Heart right ventricle (tissue), 16 donors: Measurements from ENCODE around the gene LRRN2. TPM values are rescaled to one million over a fixed set of nuclear protein-coding genes. Genes with fewer than 3 reads are reported as not detected.

Source experiments
- ATAC-seq, 8 donors: fragments of 200-7000 bp; cut with Tn5 transposase; one replicate each; pipeline ENCODE4 v1.9.1; 2020; ENCODE audit warnings: mild to moderate bottlenecking in 8 of 8, moderate library complexity in 8 of 8, moderate number of reproducible peaks in 1 of 8
- DNase-seq, 2 donors: peaks; one replicate each; pipeline ENCODE4 v3.0.0-alpha.2; 2020
- H3K27ac ChIP-seq, 10 donors: fragments of 200-600 bp; sonication (generic) in 2 of 10; one replicate each; pipeline versions ENCODE4 v1.5.0 to v1.8.0; 2020 to 2022; ENCODE audit warnings: mild to moderate bottlenecking in 3 of 10
- H3K27me3 ChIP-seq, 7 donors: fragments of 200-600 bp; one replicate each; pipeline ENCODE4 v1.8.0; 2021 to 2022; ENCODE audit warnings: mild to moderate bottlenecking in 2 of 7
- H3K36me3 ChIP-seq, 9 donors: fragments of 200-600 bp; sonication (generic) in 1 of 9; one replicate each; pipeline versions ENCODE4 v1.5.0 to v1.8.0; 2020 to 2022; ENCODE audit warnings: mild to moderate bottlenecking in 2 of 9
- H3K4me1 ChIP-seq, 9 donors: fragments of 200-600 bp; sonication (generic) in 1 of 9; one replicate each; pipeline versions ENCODE4 v1.5.0 to v1.8.0; 2020 to 2022; ENCODE audit warnings: mild to moderate bottlenecking in 4 of 9
- H3K4me3 ChIP-seq, 10 donors: fragments of 200-600 bp; sonication (generic) in 2 of 10; one replicate each; pipeline versions ENCODE4 v1.5.0 to v1.8.0; 2020 to 2022; ENCODE audit warnings: mild to moderate bottlenecking in 7 of 10, moderate library complexity in 2 of 10
- H3K9me3 ChIP-seq, 11 donors: fragments of 200-600 bp in 10 of 11; sonication (generic) in 2 of 11; one replicate each; pipeline versions ENCODE4 v1.5.0 to v1.8.0; 2013 to 2022; ENCODE audit warnings: mild to moderate bottlenecking in 2 of 11, control low read depth in 1 of 11, moderate library complexity in 1 of 11
- WGBS, 2 donors: extraction: QIAGEN DNeasy Blood & Tissue Kit; methylation state at CpG; one replicate each; pipeline ENCODE4 v1.1.7; 2013; ENCODE audit warnings: inconsistent platforms in 1 of 2; 5-methylcytosine and 5-hydroxymethylcytosine counted together
- intact Hi-C, 10 donors: fragments of 100-400 bp; cut with DNase I; formaldehyde crosslinking; loops; one replicate each; pipeline versions ENCODE4 v1.11.1 to v1.14.2; 2022
- polyA plus RNA-seq, 2 donors: library from polyadenylated mRNA; stranded (reverse); fragments of 200-250 nt; gene quantifications; one replicate each; pipeline ENCODE4 v1.2.3, GENCODE V29; 2013
- total RNA-seq, 10 donors: library from RNA; stranded (reverse); fragmentation: NEBNext Ultra II Directional in 3 of 10; extraction: Animal tissue kit (Norgen Biotek cat#: 25700) in 3 of 10; gene quantifications; one replicate each; pipeline versions ENCODE4 v1.2.1 to v1.2.4, GENCODE V29; 2021 to 2023
- TF ChIP-seq, protein P1 (sequence below), 9 donors: fragments of 200-600 bp; sonication (generic) in 2 of 9; IDR thresholded peaks; one replicate each; pipeline versions ENCODE4 v1.5.0 to v1.8.0; 2021 to 2022; ENCODE audit warnings: antibody characterized with exemption in 9 of 9, mild to moderate bottlenecking in 5 of 9, moderate library complexity in 1 of 9
- donor health status: Arrhythmogenic right ventricular cardiomyopathy.
- donor health status: ischemic (EF 13 %, LVEDD 7.1; RV severe dilation, severe dysfunction).
- donor health status: healthy with polysubstance abuse.
- donor health status: DM: no; HTN: yes; CAD: no.
- donor health status: DM: no; HTN: no; CAD: no.
- donor health status: ischemic (EF 25% LVEDD 6.9; RV normal size, moderate dysfunction).
- donor health status: ischemic (EF 25% LVEDD 5.7; RV mildly dilated, moderate dysfunction).
- donor health status: healthy.
- donor health status: DM: yes; HTN: yes; CAD: no.
- donor health status: Ischemic cardiomyopathy.
- donor health status: ischemic (EF 35%, LVEDD 5.7; RV mildly dilated, moderate dysfunction).
- donor health status: nonischemic (EF 11% LVEDD 7.7; RV severe dilation, severe dysfunction).
- donor health status: DM: yes; HTN: yes; CAD: no.
- donor health status: PGD.
- donor health status: ischemic (EF 29% LVEDD 5.4; RV normal size, mild dysfunction).
- donor health status: nonischemic (EF 23%, LVEDD 6.1; RV moderate dilation, normal function).

Gene LRRN2
- total and polyA plus RNA-seq, 12 donors: 0.73 to 2.9 (median 1.1) TPM

DNA sequence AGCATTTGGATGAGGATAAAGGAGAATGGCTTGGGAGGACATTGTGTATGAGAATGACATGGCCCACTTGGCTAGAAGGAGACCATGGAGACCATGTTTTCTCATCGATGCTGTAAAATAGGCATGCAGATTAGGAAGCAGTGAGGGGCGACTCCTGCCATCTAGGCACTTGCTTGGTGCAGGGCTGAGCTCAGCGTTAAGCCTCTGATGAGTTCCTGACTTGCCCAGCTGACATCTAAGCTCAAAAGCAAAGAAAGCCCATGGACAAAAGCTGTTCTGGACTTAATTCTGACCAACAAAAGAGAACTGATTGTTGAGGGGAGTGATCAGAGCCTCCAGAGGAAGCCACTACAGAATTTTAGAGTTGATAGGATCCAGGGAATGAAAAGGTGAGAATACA lies 74.5 kb downstream of the LRRN2 start:
- no peak for ATAC-seq
- 78% methylated on average over 3 of the region's 3 CpGs for WGBS, 2 donors
- Histone ChIP-seq H3K27ac (no peak overlapping the region), H3K27me3 (peaks cover 0 to 22% (median 12%) of the 10 kb centered on the region in 7 donors), H3K9me3 (no peaks in the 10 kb centered on the region), H3K36me3 (no peaks in the 10 kb centered on the region), H3K4me3 (no peak overlapping the region), H3K4me1 (no peaks in the 10 kb centered on the region)
- DNase-seq: no peak
- TF ChIP-seq, protein P1, sequence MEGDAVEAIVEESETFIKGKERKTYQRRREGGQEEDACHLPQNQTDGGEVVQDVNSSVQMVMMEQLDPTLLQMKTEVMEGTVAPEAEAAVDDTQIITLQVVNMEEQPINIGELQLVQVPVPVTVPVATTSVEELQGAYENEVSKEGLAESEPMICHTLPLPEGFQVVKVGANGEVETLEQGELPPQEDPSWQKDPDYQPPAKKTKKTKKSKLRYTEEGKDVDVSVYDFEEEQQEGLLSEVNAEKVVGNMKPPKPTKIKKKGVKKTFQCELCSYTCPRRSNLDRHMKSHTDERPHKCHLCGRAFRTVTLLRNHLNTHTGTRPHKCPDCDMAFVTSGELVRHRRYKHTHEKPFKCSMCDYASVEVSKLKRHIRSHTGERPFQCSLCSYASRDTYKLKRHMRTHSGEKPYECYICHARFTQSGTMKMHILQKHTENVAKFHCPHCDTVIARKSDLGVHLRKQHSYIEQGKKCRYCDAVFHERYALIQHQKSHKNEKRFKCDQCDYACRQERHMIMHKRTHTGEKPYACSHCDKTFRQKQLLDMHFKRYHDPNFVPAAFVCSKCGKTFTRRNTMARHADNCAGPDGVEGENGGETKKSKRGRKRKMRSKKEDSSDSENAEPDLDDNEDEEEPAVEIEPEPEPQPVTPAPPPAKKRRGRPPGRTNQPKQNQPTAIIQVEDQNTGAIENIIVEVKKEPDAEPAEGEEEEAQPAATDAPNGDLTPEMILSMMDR (IDR thresholded peaks at IDR 0.05): no peak
- intact Hi-C loops: no loop called here

GRCh38 chr1:204607910-204608309 lies 77.6 kb downstream of the LRRN2 start:
- no peak overlapping the region for H3K4me3 ChIP-seq
- ATAC-seq (no peak), DNase-seq (no peak)
- H3K27me3 ChIP-seq: peaks cover 0 to 40% (median 10%) of the 10 kb centered on the region in 7 donors
- no peaks in the 10 kb centered on the region for H3K9me3 ChIP-seq
- no peak overlapping the region for H3K27ac ChIP-seq
- 81 to 85% methylated on average over 6 of the region's 6 CpGs for WGBS, 2 donors
- no peaks in the 10 kb centered on the region for H3K4me1 ChIP-seq
- H3K36me3 ChIP-seq: no peaks in the 10 kb centered on the region
- TF ChIP-seq, protein P1 (IDR thresholded peaks at IDR 0.05): no peak
- intact Hi-C loops: no loop called here

DNA sequence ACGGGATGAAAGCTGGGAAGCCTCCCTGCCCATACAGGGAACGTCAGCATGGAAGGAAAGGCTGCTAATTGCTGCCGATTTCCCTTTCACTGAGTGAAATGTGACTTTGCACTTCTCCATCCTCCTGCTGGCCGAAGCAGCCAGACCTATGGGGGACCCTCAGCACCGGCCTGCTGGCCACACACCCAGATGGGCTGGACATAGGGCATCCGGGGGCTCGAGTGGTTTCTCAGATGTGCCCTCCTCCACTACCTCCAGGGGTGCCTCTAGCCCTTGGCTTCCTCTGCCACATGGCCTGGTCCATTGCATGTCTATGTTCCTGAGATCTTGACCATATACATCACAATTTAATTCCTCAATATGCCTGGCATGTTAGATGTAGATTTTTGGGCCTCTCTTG lies 79.7 kb downstream of the LRRN2 start:
- 72 to 73% methylated on average over 7 of the region's 7 CpGs for WGBS, 2 donors
- intact Hi-C loops: no loop called here
- Histone ChIP-seq H3K27me3 (peaks cover 0 to 46% (median 10%) of the 10 kb centered on the region in 7 donors), H3K4me3 (no peak overlapping the region), H3K36me3 (no peaks in the 10 kb centered on the region), H3K27ac (no peak overlapping the region), H3K9me3 (no peaks in the 10 kb centered on the region), H3K4me1 (no peaks in the 10 kb centered on the region)
- TF ChIP-seq, protein P1 (IDR thresholded peaks at IDR 0.05): no peak
- DNase-seq: no peak
- ATAC-seq: no peak

DNA sequence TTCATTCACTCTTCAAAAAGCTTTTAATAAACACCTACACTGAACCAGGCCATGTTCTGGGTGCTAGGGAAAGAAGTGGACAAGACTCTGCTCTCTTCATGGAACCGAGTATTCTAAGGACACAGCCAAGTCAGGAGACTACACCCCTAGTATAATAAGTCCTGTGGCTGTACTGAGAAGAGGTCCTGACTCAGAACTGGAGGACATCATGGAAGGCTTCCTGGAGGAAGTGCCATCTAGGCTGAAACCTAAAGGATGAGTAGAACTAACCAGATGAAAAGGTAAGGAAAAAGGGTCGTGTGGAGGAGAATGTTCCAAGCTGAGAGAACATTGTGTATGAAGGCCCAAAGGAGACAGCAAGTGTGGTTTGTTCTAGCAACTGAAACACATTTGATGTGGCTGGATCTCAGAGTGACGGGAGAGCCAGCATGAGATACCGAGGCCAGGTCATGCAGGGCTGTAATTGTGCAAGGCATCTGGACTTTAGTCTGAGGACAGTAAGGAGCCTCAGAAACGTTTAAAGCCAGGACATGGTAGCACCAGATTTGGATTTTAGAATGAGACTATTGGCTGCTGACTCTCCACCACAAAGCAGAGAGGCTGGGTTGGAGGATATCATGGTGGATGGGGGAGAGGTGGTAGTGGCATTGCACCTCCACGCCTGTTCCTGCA lies 82.5 kb downstream of the LRRN2 start:
- ATAC-seq (no peak), DNase-seq (no peak)
- Histone ChIP-seq H3K4me3 (no peak overlapping the region), H3K36me3 (no peaks in the 10 kb centered on the region), H3K27me3 (peaks cover 0 to 37% (median 17%) of the 10 kb centered on the region in 7 donors), H3K4me1 (no peaks in the 10 kb centered on the region), H3K9me3 (no peaks in the 10 kb centered on the region), H3K27ac (no peak overlapping the region)
- TF ChIP-seq, protein P1 (IDR thresholded peaks at IDR 0.05): no peak
- whole genome bisulfite sequencing, 2 donors: 74 to 82% methylated on average over 6 of the region's 6 CpGs
- intact Hi-C loops: no loop called here
